Muscle of leg (tissue), 11 donors: ENCODE measurements around the gene CEP72. TPM values are rescaled to one million over a fixed set of nuclear protein-coding genes. Genes with fewer than 3 reads are reported as not detected.
"Not testable (repeated sequence)": the region's sequence is repeated elsewhere in the genome, so short reads cannot be mapped to it uniquely, and the experiment has no call there.

Source experiments
- DNase-seq: peaks from one replicate; pipeline ENCODE4 v3.0.0; 2013
- H3K27ac ChIP-seq: one replicate; pipeline ENCODE4 v1.5.1; 2013; ENCODE audit warnings: mild to moderate bottlenecking, low read length, control low read depth
- H3K27me3 ChIP-seq: one replicate; pipeline ENCODE4 v1.6.1; 2013; ENCODE audit warnings: low read length; ENCODE audit not compliant: control insufficient read depth, insufficient read depth
- H3K36me3 ChIP-seq: one replicate; pipeline ENCODE4 v1.6.1; 2013; ENCODE audit warnings: low read length; ENCODE audit not compliant: control insufficient read depth, insufficient read depth
- H3K4me1 ChIP-seq: one replicate; pipeline ENCODE4 v1.6.1; 2013; ENCODE audit warnings: low read length; ENCODE audit not compliant: control insufficient read depth, insufficient read depth
- H3K4me3 ChIP-seq: one replicate; pipeline ENCODE4 v1.5.1; 2013; ENCODE audit warnings: low read length, control low read depth
- H3K9me3 ChIP-seq: replicated peaks from 2 replicates; pipeline ENCODE4 v1.6.1; 2013; ENCODE audit warnings: low read depth, low read length; ENCODE audit not compliant: control insufficient read depth
- WGBS: methylation state at CpG from one replicate; pipeline ENCODE4 v1.1.5; 2013; ENCODE audit warnings: missing lambda C conversion rate; ENCODE audit not compliant: insufficient coverage; 5-methylcytosine and 5-hydroxymethylcytosine counted together
- polyA plus RNA-seq, 8 donors: library from polyadenylated mRNA; unstranded; fragments of 120-200 nt; gene quantifications; one replicate each; pipeline versions ENCODE4 v1.2.1 to v1.2.3, GENCODE V29; 2013; ENCODE audit warnings: inconsistent platforms in 1 of 8, low replicate concordance in 1 of 8; ENCODE audit not compliant: insufficient read length in 8 of 8, insufficient read depth in 1 of 8
- total RNA-seq: library from RNA; stranded (reverse); fragments of 120-200 nt; gene quantifications from one replicate; pipeline ENCODE4 v1.2.4, GENCODE V29; 2013

The CEP72 gene
- total and polyA plus RNA-seq, 9 donors = 3.0 to 5.1 (median 4.1) TPM

- peaks cover 47% of the 10 kb centered on the region for H3K27me3 ChIP-seq
- no peaks in the 10 kb centered on the region for H3K4me1 ChIP-seq
- WGBS = 86% methylated on average over 5 of the region's 8 CpGs
- H3K36me3 ChIP-seq = no peaks in the 10 kb centered on the region
- peaks cover 6% of the 10 kb centered on the region for H3K9me3 ChIP-seq
- H3K27ac ChIP-seq = no peak overlapping the region
- no peak overlapping the region for H3K4me3 ChIP-seq
- no peak for DNase-seq
These were observed 41.3 kb upstream of the CEP72 start for GRCh38 chr5:570886-571285.

GRCh38 chr5:571791-572190, 40.3 kb upstream of the CEP72 start:
- Histone ChIP-seq H3K27me3 (peaks cover 41% of the 10 kb centered on the region), H3K27ac (no peak overlapping the region), H3K4me3 (no peak overlapping the region), H3K9me3 (peaks cover 7% of the 10 kb centered on the region), H3K36me3 (no peaks in the 10 kb centered on the region), H3K4me1 (no peaks in the 10 kb centered on the region)
- DNase-seq = no peak
- WGBS = 87% methylated on average over 12 of the region's 13 CpGs

GRCh38 chr5:572398-573019, 39.6 kb upstream of the CEP72 start:
- 47% methylated on average over 6 of the region's 14 CpGs for WGBS
- no peaks in the 10 kb centered on the region for H3K4me1 ChIP-seq
- H3K36me3 ChIP-seq = no peaks in the 10 kb centered on the region
- no peak overlapping the region for H3K27ac ChIP-seq
- peaks cover 34% of the 10 kb centered on the region for H3K27me3 ChIP-seq
- no peak overlapping the region for H3K4me3 ChIP-seq
- no peak for DNase-seq
- H3K9me3 ChIP-seq = peaks cover 6% of the 10 kb centered on the region

GRCh38 chr5:573206-573605, 38.9 kb upstream of the CEP72 start:
- WGBS = 90% methylated on average over 11 of the region's 12 CpGs
- no peak for DNase-seq
- H3K27ac ChIP-seq = no peak overlapping the region
- peaks cover 6% of the 10 kb centered on the region for H3K9me3 ChIP-seq
- no peaks in the 10 kb centered on the region for H3K4me1 ChIP-seq
- no peaks in the 10 kb centered on the region for H3K36me3 ChIP-seq
- H3K4me3 ChIP-seq = no peak overlapping the region
- peaks cover 27% of the 10 kb centered on the region for H3K27me3 ChIP-seq

- DNase-seq = no peak
- H3K27ac ChIP-seq = no peak overlapping the region
- H3K27me3 ChIP-seq = peaks cover 19% of the 10 kb centered on the region
- no peak overlapping the region for H3K4me3 ChIP-seq
- no peaks in the 10 kb centered on the region for H3K36me3 ChIP-seq
- 19% methylated on average over 12 of the region's 16 CpGs for WGBS
- peaks cover 6% of the 10 kb centered on the region for H3K9me3 ChIP-seq
- H3K4me1 ChIP-seq = no peaks in the 10 kb centered on the region
These were observed 38.2 kb upstream of the CEP72 start for GRCh38 chr5:573976-574375.

- DNase-seq = no peak
- 83% methylated on average over 9 of the region's 16 CpGs for WGBS
- no peak overlapping the region for H3K4me3 ChIP-seq
- no peaks in the 10 kb centered on the region for H3K36me3 ChIP-seq
- H3K9me3 ChIP-seq = peaks cover 6% of the 10 kb centered on the region
- H3K27ac ChIP-seq = no peak overlapping the region
- H3K27me3 ChIP-seq = peaks cover 25% of the 10 kb centered on the region
- no peaks in the 10 kb centered on the region for H3K4me1 ChIP-seq
These were observed 37.2 kb upstream of the CEP72 start for GRCh38 chr5:574906-575305.

- no peak overlapping the region for H3K27ac ChIP-seq
- no peak for DNase-seq
- peaks cover 31% of the 10 kb centered on the region for H3K27me3 ChIP-seq
- 40% methylated on average over 2 of the region's 4 CpGs for WGBS
- H3K9me3 ChIP-seq = peaks cover 6% of the 10 kb centered on the region
- H3K4me1 ChIP-seq = no peaks in the 10 kb centered on the region
- no peaks in the 10 kb centered on the region for H3K36me3 ChIP-seq
- no peak overlapping the region for H3K4me3 ChIP-seq
These were observed 36.5 kb upstream of the CEP72 start for GRCh38 chr5:575636-576035.

GRCh38 chr5:577214-577613, 34.9 kb upstream of the CEP72 start:
- not testable (repeated sequence) for H3K9me3 ChIP-seq, H3K27ac ChIP-seq, H3K36me3 ChIP-seq, H3K4me3 ChIP-seq, H3K4me1 ChIP-seq, DNase-seq
- no CpG with 5 or more reads among the region's 2 CpGs for WGBS
- peaks cover 37% of the 10 kb centered on the region for H3K27me3 ChIP-seq

- Histone ChIP-seq H3K36me3 (no peaks in the 10 kb centered on the region), H3K9me3 (peaks cover 6% of the 10 kb centered on the region), H3K4me1 (no peaks in the 10 kb centered on the region), H3K27me3 (peaks cover 39% of the 10 kb centered on the region), H3K27ac (no peak overlapping the region), H3K4me3 (no peak overlapping the region)
- no peak for DNase-seq
These were observed 34.3 kb upstream of the CEP72 start for GRCh38 chr5:577800-578199.

GRCh38 chr5:579211-579610, 32.9 kb upstream of the CEP72 start:
- H3K27ac ChIP-seq = no peak overlapping the region
- DNase-seq = no peak
- WGBS = 83% methylated on average over 4 of the region's 10 CpGs
- peaks cover 32% of the 10 kb centered on the region for H3K27me3 ChIP-seq
- no peaks in the 10 kb centered on the region for H3K36me3 ChIP-seq
- peaks cover 6% of the 10 kb centered on the region for H3K9me3 ChIP-seq
- no peak overlapping the region for H3K4me3 ChIP-seq
- no peaks in the 10 kb centered on the region for H3K4me1 ChIP-seq
